Heart left ventricle (tissue), 16 donors: ENCODE data around the gene FAM229A. TPM values are rescaled to one million over a fixed set of nuclear protein-coding genes. Genes with fewer than 3 reads are reported as not detected.

ENCODE experiments used
- ATAC-seq, 4 donors: fragments of 200-7000 bp; cut with Tn5 transposase; one replicate each; pipeline ENCODE4 v1.9.1; 2020 to 2022; ENCODE audit warnings: moderate library complexity in 4 of 4, mild to moderate bottlenecking in 3 of 4, moderate number of reproducible peaks in 1 of 4
- DNase-seq, 5 donors: peaks; one replicate each; pipeline ENCODE4 v3.0.0-alpha.2; 2020
- H3K27ac ChIP-seq, 12 donors: fragments of 200-600 bp; sonication (generic) in 4 of 12; one replicate each; pipeline versions ENCODE4 v1.5.0 to v1.8.0; 2016 to 2022; ENCODE audit warnings: mild to moderate bottlenecking in 2 of 12
- H3K27me3 ChIP-seq, 9 donors: fragments of 200-600 bp; sonication (generic) in 2 of 9; one replicate each; pipeline versions ENCODE4 v1.5.1 to v1.8.0; 2016 to 2022; ENCODE audit warnings: mild to moderate bottlenecking in 3 of 9
- H3K36me3 ChIP-seq, 9 donors: fragments of 200-600 bp; sonication (generic) in 2 of 9; one replicate each; pipeline versions ENCODE4 v1.5.0 to v1.8.0; 2018 to 2022; ENCODE audit warnings: mild to moderate bottlenecking in 2 of 9
- H3K4me1 ChIP-seq, 12 donors: fragments of 200-600 bp; sonication (generic) in 4 of 12; one replicate each; pipeline versions ENCODE4 v1.5.0 to v1.8.0; 2016 to 2022; ENCODE audit warnings: mild to moderate bottlenecking in 3 of 12
- H3K4me3 ChIP-seq, 12 donors: fragments of 200-600 bp; sonication (generic) in 4 of 12; one replicate each; pipeline versions ENCODE4 v1.5.0 to v1.8.0; 2017 to 2022; ENCODE audit warnings: mild to moderate bottlenecking in 9 of 12, moderate library complexity in 4 of 12
- H3K9me3 ChIP-seq, 12 donors: fragments of 200-600 bp; sonication (generic) in 4 of 12; one replicate each; pipeline versions ENCODE4 v1.5.0 to v1.8.0; 2016 to 2022; ENCODE audit warnings: mild to moderate bottlenecking in 1 of 12
- POLR2A ChIP-seq, 2 donors: fragments of 450-650 bp; IDR thresholded peaks; one replicate each; pipeline ENCODE4 v1.6.1; 2017; ENCODE audit warnings: antibody characterized with exemption in 2 of 2, mild to moderate bottlenecking in 2 of 2, moderate library complexity in 2 of 2
- WGBS, 4 donors: extraction: QIAGEN DNeasy Blood & Tissue Kit in 2 of 4; methylation state at CpG; one replicate each; pipeline versions ENCODE4 v1.1.5 to v1.1.7; 2013 to 2018; 5-methylcytosine and 5-hydroxymethylcytosine counted together
- intact Hi-C, 10 donors: fragments of 100-400 bp; cut with DNase I; formaldehyde crosslinking; loops; one replicate each; pipeline versions ENCODE4 v1.11.1 to v1.14.2; 2022
- polyA plus RNA-seq, 2 donors: library from polyadenylated mRNA; stranded (reverse); fragments of 200-250 nt; gene quantifications; one replicate each; pipeline ENCODE4 v1.2.3, GENCODE V29; 2013
- total RNA-seq, 9 donors: library from RNA; depleted of rRNA in 2 of 9; stranded (reverse); fragments of >200 nt in 2 of 9; fragmentation: NEBNext Ultra II Directional in 3 of 9; extraction: Animal tissue kit (Norgen Biotek cat#: 25700) in 3 of 9; gene quantifications; one replicate each; pipeline versions ENCODE4 v1.1.0 to v1.2.4, GENCODE V29; 2016 to 2023
- TF ChIP-seq, protein P1 (sequence below), 12 donors: fragments of 200-600 bp; sonication (generic) in 4 of 12; IDR thresholded peaks; one replicate each; pipeline versions ENCODE4 v1.5.0 to v1.8.0; 2018 to 2022; ENCODE audit warnings: antibody characterized with exemption in 12 of 12, mild to moderate bottlenecking in 5 of 12
- donor health status: ischemic (EF 13 %, LVEDD 7.1; RV severe dilation, severe dysfunction).
- donor health status: healthy with polysubstance abuse.
- donor health status: DM: no; HTN: yes; CAD: no.
- donor health status: DM: no; HTN: no; CAD: no.
- donor health status: ischemic (EF 25% LVEDD 6.9; RV normal size, moderate dysfunction).
- donor health status: ischemic (EF 25% LVEDD 5.7; RV mildly dilated, moderate dysfunction).
- donor health status: healthy.
- donor health status: DM: yes; HTN: yes; CAD: no.
- donor health status: ischemic (EF 35%, LVEDD 5.7; RV mildly dilated, moderate dysfunction).
- donor health status: nonischemic (EF 11% LVEDD 7.7; RV severe dilation, severe dysfunction).
- donor health status: DM: yes; HTN: yes; CAD: no.
- donor health status: PGD.
- donor health status: ischemic (EF 29% LVEDD 5.4; RV normal size, mild dysfunction).
- donor health status: nonischemic (EF 23%, LVEDD 6.1; RV moderate dilation, normal function).

Gene FAM229A
- total and polyA plus RNA-seq, 11 donors: 1.2 to 4.4 (median 2.1) TPM

GRCh38 chr1:32394890-32395432, 32.7 kb upstream of the FAM229A start:
- peaks cover 7 to 48% (median 30%) of the 10 kb centered on the region in 12 donors for H3K4me1 ChIP-seq
- H3K27me3 ChIP-seq: no peaks in the 10 kb centered on the region
- H3K27ac ChIP-seq: peak overlapping the region; percentile 76 to 97 (median 90)
- TF ChIP-seq POLR2A (IDR thresholded peaks at IDR 0.05): no peak
- TF ChIP-seq, protein P1, sequence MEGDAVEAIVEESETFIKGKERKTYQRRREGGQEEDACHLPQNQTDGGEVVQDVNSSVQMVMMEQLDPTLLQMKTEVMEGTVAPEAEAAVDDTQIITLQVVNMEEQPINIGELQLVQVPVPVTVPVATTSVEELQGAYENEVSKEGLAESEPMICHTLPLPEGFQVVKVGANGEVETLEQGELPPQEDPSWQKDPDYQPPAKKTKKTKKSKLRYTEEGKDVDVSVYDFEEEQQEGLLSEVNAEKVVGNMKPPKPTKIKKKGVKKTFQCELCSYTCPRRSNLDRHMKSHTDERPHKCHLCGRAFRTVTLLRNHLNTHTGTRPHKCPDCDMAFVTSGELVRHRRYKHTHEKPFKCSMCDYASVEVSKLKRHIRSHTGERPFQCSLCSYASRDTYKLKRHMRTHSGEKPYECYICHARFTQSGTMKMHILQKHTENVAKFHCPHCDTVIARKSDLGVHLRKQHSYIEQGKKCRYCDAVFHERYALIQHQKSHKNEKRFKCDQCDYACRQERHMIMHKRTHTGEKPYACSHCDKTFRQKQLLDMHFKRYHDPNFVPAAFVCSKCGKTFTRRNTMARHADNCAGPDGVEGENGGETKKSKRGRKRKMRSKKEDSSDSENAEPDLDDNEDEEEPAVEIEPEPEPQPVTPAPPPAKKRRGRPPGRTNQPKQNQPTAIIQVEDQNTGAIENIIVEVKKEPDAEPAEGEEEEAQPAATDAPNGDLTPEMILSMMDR (IDR thresholded peaks at IDR 0.05): no peak
- DNase-seq (no peak), ATAC-seq (peak in 2 of 4 donors; percentile 1 to 2)
- no peaks in the 10 kb centered on the region for H3K9me3 ChIP-seq
- intact Hi-C loops: loop anchor here in 5 of 10 donors (2.0 to 10.0 kb wide), 4 partner anchors 43 to 180 kb away; partner anchors contain the start of genes EIF3I (in 2 of the 5) and TMEM234 (in 2 of the 5)
- WGBS, 4 donors: 0 to 1% (median 0%) methylated on average over 14 of the region's 14 CpGs
- H3K36me3 ChIP-seq: peaks cover 0 to 32% (median 22%) of the 10 kb centered on the region in 9 donors
- H3K4me3 ChIP-seq: peak overlapping the region; percentile 46 to 98 (median 92)

DNA sequence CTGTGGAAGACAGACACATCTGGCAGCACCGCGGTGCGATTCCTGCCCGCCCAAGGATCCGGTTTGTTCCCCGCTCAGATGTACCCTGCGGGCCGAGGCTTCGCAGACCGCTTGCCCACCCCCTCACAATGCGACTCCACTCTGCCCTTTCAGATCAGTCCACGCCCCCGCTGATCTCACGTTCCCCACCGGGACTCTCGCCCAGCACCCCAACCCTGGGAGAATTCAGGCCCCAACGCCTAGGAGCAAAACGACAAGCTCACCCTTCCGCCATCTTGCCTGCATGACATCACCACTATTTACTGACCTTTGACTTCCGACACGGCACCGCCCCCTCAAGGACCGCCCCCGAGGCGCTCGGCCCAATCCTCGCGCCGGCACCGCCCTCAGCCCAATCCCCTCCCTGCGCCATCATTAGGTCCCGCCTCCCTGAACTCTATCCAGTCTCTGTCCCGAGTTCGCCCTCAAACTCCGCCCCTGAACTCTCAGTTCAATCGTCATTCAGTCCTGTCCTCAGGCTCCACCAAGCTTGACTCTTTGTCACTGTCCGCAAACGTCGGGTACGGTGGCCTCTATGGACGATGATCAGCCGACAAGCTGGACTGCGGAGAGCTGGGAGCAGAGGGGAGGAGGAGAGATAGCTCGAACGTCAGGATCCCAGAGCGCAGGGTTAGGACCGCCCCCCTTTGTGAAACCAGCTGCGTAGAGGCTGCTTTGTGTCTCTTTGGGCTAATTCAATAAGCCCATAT, 32.0 kb upstream of the FAM229A start, which contains the start of gene BSDC1:
Gene BSDC1, minus strand, starts transcription at position 301 of the 749 bp plus-strand sequence. Its CDS starts 27 bp downstream, at position 274.
- intact Hi-C loops: loop anchor here in 5 of 10 donors (2.0 to 10.0 kb wide), 4 partner anchors 42 to 180 kb away; partner anchors contain the start of genes EIF3I (in 2 of the 5) and TMEM234 (in 2 of the 5)
- H3K27me3 ChIP-seq: no peaks in the 10 kb centered on the region
- 0 to 1% (median 0%) methylated on average over 48 of the region's 48 CpGs for WGBS, 4 donors
- DNase-seq: peak; percentile 98 to 99 (median 99)
- peak within 1 kb of the TSS; percentile 86 to 97 (median 90) for H3K27ac ChIP-seq
- H3K4me3 ChIP-seq: peak within 1 kb of the TSS; percentile 64 to 98 (median 92)
- peaks cover 7 to 50% (median 31%) of the 10 kb centered on the region in 12 donors for H3K4me1 ChIP-seq
- peak; percentile 98 to 100 (median 98) for ATAC-seq
- TF ChIP-seq POLR2A (IDR thresholded peaks at IDR 0.05): peak; percentile 81 to 90
- TF ChIP-seq, protein P1 (IDR thresholded peaks at IDR 0.05): no peak
- no peaks in the 10 kb centered on the region for H3K9me3 ChIP-seq
- peaks cover 0 to 39% (median 28%) of the 10 kb centered on the region in 9 donors for H3K36me3 ChIP-seq

- H3K9me3 ChIP-seq: no peaks in the 10 kb centered on the region
- TF ChIP-seq POLR2A (IDR thresholded peaks at IDR 0.05): no peak
- TF ChIP-seq, protein P1 (IDR thresholded peaks at IDR 0.05): no peak
- WGBS, 4 donors: 1 to 2% (median 2%) methylated on average over 15 of the region's 15 CpGs
- H3K27me3 ChIP-seq: no peaks in the 10 kb centered on the region
- H3K4me3 ChIP-seq: peak overlapping the region; percentile 64 to 98 (median 92)
- peak in 2 of 5 donors; percentile 46 to 49 for DNase-seq
- intact Hi-C loops: loop anchor here in 5 of 10 donors (2.0 to 10.0 kb wide), 4 partner anchors 41 to 179 kb away; partner anchors contain the start of genes EIF3I (in 2 of the 5) and TMEM234 (in 2 of the 5)
- peak overlapping the region; percentile 86 to 97 (median 90) for H3K27ac ChIP-seq
- H3K4me1 ChIP-seq: peaks cover 7 to 50% (median 32%) of the 10 kb centered on the region in 12 donors
- peak; percentile 6 to 32 (median 20) for ATAC-seq
- peaks cover 0 to 44% (median 33%) of the 10 kb centered on the region in 9 donors for H3K36me3 ChIP-seq
These were observed 31.5 kb upstream of the FAM229A start for GRCh38 chr1:32393832-32394140.
